T-helper 17 cell (primary cell): ENCODE results near the gene ACKR3. TPM values are rescaled to one million over a fixed set of nuclear protein-coding genes. Genes with fewer than 3 reads are reported as not detected.

Experiments used
- ATAC-seq: fragments of 150-1000 bp; cut with Tn5 transposase; 2 replicates; pipeline ENCODE4 v1.10.0; 2021; ENCODE audit warnings: mild to moderate bottlenecking, moderate library complexity
- DNase-seq, 3 donors: peaks; one replicate each; pipeline versions ENCODE4 v3.0.0 to v3.0.0-alpha.2; 2020 to 2021
- H3K9me3 ChIP-seq: one replicate; pipeline ENCODE4 v1.7.0; 2013; ENCODE audit warnings: low read length, mild to moderate bottlenecking; ENCODE audit not compliant: control insufficient read depth, poor library complexity, severe bottlenecking
- H3K27ac Mint-ChIP-seq: one replicate; pipeline ENCODE4 v1.8.0; 2022; ENCODE audit warnings: mild to moderate bottlenecking, moderate library complexity, mixed read lengths
- H3K27me3 Mint-ChIP-seq: one replicate; pipeline ENCODE4 v1.8.0; 2022; ENCODE audit warnings: mixed read lengths
- H3K36me3 Mint-ChIP-seq: one replicate; pipeline ENCODE4 v1.8.0; 2022; ENCODE audit warnings: low read depth, mixed read lengths
- H3K4me1 Mint-ChIP-seq: one replicate; pipeline ENCODE4 v1.8.0; 2022; ENCODE audit warnings: mild to moderate bottlenecking, mixed read lengths
- H3K4me3 Mint-ChIP-seq: one replicate; pipeline ENCODE4 v1.8.0; 2022; ENCODE audit warnings: mild to moderate bottlenecking, moderate library complexity, mixed read lengths
- total RNA-seq, 4 donors: library from RNA in 2 of 4; stranded (reverse) in 2 of 4; gene quantifications; one replicate each; pipeline ENCODE4 v1.2.3 and lab custom pipeline; 2022 to 2026

ACKR3 gene
- total RNA-seq, 2 donors from 2014 or later, result 1.3 to 2.3 TPM

DNA sequence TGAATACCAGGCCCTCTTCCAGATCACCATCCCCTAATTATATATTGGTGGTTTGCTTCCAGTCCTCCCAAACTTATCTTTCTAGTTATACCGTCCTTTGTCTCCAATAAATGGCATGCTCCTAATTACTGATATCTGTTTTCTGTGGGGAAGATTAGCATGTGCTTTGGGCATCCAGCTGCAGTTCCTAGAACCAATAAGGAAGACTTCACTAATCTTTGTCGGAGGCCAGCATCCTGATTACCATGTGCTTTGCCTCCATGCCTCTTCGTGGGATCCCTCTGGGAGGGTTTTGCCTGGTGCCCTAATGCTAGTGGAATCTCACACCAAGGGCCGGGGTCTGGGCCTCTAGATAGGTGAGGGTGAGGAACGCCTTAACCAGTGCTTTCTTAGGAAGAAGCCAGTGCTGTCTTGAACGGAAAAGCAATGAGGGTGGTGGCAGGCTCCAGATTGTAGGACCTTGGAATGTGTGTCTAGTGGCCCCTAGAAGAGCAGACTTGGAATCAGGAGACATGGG lies 47.7 kb downstream of the ACKR3 start:
- DNase-seq (no peak), ATAC-seq (no peak)
- no peak overlapping the region for H3K4me3 Mint-ChIP-seq
- H3K36me3 Mint-ChIP-seq, result no peaks in the 10 kb centered on the region
- H3K27me3 Mint-ChIP-seq, result peaks cover 62% of the 10 kb centered on the region
- H3K9me3 ChIP-seq, result no peaks in the 10 kb centered on the region
- H3K27ac Mint-ChIP-seq, result no peak overlapping the region
- H3K4me1 Mint-ChIP-seq, result peaks cover 14% of the 10 kb centered on the region

DNA sequence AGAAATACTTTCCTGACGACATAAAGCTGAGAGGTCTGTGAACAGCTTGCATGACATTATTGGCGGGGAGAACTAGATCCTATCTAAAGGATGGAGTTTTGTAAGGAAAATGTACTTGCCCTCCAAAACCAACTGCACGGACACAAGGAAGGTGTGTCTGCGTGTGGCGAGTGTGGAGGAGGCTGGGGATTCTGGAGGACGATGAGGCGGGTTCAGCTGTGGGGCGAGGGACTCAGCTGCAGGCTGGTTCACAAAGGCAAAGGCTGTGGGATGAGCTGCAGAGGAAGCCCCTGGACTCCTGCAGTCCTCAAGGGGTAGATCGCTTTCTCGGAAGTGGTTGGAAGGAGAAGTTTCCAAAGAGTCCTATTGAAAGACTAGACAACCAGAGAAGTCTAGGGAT lies 48.2 kb downstream of the ACKR3 start:
- no peaks in the 10 kb centered on the region for H3K9me3 ChIP-seq
- no peak for ATAC-seq
- no peak for DNase-seq
- Mint-ChIP-seq H3K4me3 (no peak overlapping the region), H3K4me1 (peaks cover 14% of the 10 kb centered on the region), H3K27me3 (peaks cover 62% of the 10 kb centered on the region), H3K36me3 (no peaks in the 10 kb centered on the region), H3K27ac (no peak overlapping the region)

DNA sequence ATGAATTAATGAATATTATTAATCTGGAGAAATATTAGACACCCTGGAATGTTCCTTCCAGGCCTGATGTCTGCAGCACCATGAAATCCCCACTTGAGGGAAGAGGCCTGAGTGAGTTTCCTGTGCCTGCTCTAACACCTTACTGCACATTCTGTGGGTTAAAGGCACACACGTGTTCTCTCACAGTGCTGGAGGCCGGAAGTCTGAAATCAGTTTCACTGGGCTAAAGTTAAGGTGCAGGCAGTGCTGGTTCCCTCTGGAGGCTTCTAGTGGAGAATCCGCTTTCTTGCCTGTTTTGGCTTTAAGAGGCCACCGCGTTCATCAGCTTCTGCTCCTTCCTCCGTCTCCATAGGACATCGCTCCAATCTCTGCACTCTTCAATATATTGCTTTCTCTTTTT lies 48.7 kb downstream of the ACKR3 start:
- H3K4me3 Mint-ChIP-seq, result no peak overlapping the region
- H3K9me3 ChIP-seq, result no peaks in the 10 kb centered on the region
- no peaks in the 10 kb centered on the region for H3K36me3 Mint-ChIP-seq
- peaks cover 14% of the 10 kb centered on the region for H3K4me1 Mint-ChIP-seq
- no peak overlapping the region for H3K27ac Mint-ChIP-seq
- peaks cover 62% of the 10 kb centered on the region for H3K27me3 Mint-ChIP-seq
- DNase-seq, result no peak
- ATAC-seq, result no peak

DNA sequence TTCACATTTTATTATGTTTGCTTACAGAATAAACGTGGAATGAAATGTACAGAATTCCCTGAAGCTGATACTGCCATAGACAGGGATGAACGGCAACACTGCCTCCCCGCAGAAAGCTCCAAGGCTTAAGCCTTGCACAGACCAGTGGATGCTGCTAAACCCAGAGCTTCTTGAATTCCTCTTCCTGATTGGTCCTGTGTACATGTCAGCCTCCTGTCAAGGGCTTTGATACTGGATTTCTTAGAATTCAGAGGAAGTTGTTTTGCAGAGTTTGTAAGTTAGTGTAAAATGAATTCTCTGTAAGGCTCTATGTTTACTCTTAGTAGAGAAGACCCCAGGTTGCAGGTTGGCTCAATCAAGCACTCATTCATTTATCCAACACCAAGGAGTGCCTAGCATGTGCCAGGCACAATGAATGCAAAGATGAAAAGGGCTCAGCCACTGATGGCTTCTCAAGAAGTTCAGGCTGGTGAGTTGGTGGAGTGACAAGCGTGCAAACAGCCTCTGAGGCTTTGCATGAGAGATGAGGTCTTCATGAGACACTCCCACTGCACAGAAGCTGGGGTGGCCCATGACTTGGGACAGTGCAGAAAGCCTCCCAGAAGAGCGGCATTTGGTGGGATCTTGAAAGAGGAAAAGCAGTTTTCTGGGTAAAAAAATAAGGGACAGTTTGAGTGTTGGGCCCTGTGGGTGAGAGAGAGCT lies 50.4 kb downstream of the ACKR3 start:
- ATAC-seq, result no peak
- no peak for DNase-seq
- no peaks in the 10 kb centered on the region for H3K36me3 Mint-ChIP-seq
- no peak overlapping the region for H3K4me3 Mint-ChIP-seq
- peaks cover 45% of the 10 kb centered on the region for H3K27me3 Mint-ChIP-seq
- H3K4me1 Mint-ChIP-seq, result peaks cover 14% of the 10 kb centered on the region
- H3K9me3 ChIP-seq, result no peaks in the 10 kb centered on the region
- peak overlapping the region; percentile 83 for H3K27ac Mint-ChIP-seq

DNA sequence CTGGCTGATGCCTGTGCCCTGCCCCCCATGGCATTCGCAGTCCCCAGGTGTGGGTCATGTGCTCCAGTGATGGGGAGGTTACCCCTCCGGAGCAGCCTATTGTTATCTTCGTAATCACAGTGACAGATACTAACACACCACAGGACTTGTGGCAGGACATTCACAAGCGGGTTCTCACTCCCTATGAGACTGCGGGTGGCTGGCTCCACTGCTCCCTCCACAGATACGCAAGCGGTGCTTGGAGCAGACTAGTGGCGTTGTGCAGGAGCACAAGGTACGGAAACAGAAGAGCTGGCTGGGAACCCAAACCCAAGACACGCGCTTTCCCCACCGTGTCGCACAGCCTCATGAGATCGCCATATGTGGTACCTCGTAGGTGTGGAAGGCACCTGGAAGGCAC lies 52.2 kb downstream of the ACKR3 start:
- Mint-ChIP-seq H3K4me3 (no peak overlapping the region), H3K27ac (no peak overlapping the region), H3K4me1 (peaks cover 14% of the 10 kb centered on the region), H3K27me3 (peaks cover 32% of the 10 kb centered on the region), H3K36me3 (no peaks in the 10 kb centered on the region)
- no peak for ATAC-seq
- DNase-seq, result no peak
- H3K9me3 ChIP-seq, result no peaks in the 10 kb centered on the region

DNA sequence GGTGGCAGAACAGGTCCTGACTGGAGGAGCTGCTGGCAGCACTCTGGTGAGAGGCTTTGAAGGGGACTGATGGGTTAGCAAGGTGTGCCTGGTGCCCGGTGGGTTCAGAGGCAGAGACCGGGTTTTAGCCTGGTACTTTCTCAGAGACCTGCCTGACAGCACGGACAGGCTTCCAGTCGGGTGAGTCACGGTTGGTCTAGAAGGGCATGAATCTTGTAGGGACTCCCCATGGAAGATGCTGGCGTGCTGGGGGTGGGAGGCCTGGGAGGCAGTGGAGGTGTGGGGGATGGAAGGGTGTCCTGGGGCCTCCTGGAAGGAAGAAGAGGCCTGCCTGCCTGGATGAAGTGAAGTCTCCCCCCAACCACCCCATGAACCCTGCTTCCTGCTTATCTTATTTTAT lies 52.6 kb downstream of the ACKR3 start:
- DNase-seq (no peak), ATAC-seq (no peak)
- Mint-ChIP-seq H3K27me3 (peaks cover 28% of the 10 kb centered on the region), H3K4me1 (peaks cover 14% of the 10 kb centered on the region), H3K4me3 (no peak overlapping the region), H3K36me3 (no peaks in the 10 kb centered on the region), H3K27ac (no peak overlapping the region)
- no peaks in the 10 kb centered on the region for H3K9me3 ChIP-seq

DNA sequence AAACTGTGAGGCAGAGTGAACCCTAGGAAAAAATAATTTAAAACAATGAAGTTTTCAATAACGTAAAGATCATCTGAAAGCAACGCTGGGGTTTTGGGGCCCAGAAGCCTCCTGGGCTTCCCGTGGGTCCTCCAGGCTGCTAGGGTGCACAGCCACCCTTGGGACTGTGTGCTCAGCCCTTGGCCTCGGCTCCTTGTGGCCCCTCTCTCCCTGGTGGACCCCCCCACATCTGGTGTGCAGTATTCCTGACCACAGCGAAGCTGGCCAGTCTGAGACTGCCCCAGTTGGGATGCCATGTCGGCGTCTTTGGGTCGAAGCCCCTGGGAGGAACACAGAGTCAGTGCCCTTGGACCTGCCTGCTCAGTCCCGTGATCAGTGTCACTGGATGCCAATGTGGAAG lies 53.0 kb downstream of the ACKR3 start:
- H3K9me3 ChIP-seq, result no peaks in the 10 kb centered on the region
- no peak for DNase-seq
- no peak for ATAC-seq
- Mint-ChIP-seq H3K4me3 (no peak overlapping the region), H3K36me3 (no peaks in the 10 kb centered on the region), H3K27ac (no peak overlapping the region), H3K27me3 (peaks cover 24% of the 10 kb centered on the region), H3K4me1 (peaks cover 14% of the 10 kb centered on the region)

DNA sequence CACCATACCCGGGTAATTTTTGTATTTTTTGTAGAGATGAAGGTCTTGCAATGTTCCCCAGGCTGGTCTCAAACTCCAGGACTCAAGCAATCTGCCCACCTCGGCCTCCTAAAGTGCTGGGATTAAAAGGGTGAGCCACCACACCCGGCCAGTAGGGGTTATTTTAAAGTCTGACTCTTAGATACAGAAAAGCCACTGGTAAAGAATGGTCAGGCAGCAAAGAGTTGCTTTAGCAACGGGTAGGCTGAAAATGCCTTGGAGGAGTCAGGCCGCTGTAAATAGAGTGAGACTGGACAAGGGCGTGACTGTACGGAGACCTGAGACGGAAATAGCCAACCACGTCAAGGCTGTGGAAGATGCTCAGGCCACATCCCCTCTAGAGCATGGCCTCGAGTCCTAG lies 54.2 kb downstream of the ACKR3 start:
- Mint-ChIP-seq H3K27ac (no peak overlapping the region), H3K4me1 (peaks cover 10% of the 10 kb centered on the region), H3K27me3 (peaks cover 16% of the 10 kb centered on the region), H3K36me3 (no peaks in the 10 kb centered on the region), H3K4me3 (no peak overlapping the region)
- no peaks in the 10 kb centered on the region for H3K9me3 ChIP-seq
- DNase-seq, result no peak
- no peak for ATAC-seq

DNA sequence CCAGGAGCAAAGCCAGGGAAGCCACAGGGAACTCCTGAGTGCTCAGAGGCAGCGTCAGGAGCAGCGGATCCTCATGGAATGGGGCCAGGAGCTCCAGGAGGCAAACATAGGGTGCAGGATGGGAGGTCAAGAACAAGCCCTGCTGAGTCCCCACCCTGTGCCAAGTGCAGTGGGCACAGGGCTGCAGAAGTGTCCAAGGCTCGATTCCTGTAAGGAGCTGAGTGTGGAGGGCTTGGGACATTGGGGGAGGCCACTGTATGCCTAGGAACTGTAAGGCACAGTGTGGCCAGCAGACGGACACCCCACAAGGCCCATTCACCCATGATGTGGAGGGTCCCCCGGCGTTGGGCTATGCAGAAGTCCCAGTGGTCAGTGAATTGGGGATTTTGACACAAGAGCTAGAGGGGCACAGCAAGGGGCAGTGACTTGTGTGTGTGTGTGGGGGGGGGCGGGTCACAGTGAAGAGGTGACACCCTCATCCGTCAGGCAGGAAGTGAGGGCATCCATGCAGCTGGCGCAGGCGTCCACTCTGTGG lies 55.6 kb downstream of the ACKR3 start:
- Mint-ChIP-seq H3K27ac (peak overlapping the region; percentile 8), H3K36me3 (no peaks in the 10 kb centered on the region), H3K4me1 (peaks cover 3% of the 10 kb centered on the region), H3K4me3 (no peak overlapping the region), H3K27me3 (peaks cover 5% of the 10 kb centered on the region)
- no peaks in the 10 kb centered on the region for H3K9me3 ChIP-seq
- DNase-seq (no peak), ATAC-seq (no peak)

DNA sequence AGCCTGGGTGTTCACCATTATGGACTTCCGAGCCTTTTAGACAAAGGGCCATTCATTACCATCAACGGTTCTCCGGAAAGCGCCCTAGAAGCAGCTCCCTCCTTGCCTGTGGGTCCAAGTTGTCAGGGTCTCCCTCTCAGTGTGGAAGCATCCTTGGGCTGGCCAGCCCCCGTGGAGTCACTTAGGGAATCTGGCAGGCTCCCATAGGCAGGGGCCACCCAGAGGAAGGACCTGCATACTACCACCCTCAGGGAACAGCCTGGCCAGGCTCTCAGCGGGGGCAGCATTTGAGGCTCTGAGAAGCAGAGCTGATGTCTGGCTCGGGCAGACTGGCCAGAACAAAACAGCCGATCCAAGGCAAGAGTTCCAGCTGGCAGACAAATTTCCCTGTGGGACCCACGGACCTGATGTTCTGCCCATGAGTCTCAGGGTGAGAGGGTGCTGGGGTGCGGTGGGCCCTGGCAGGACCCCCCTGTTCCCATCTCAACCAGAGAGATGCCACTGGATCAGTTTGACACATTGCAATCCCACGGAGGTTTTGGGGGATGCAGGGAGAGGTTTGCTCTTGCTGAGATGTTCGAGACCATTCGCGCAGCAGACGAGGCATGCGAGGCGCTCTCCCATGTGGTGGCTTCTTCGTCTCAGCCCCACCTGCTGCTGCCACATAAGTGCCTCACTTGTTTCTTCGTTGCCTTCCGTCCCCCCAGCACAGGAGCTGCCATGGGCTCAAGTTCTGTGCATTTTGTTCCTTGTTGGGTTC lies 56.9 kb downstream of the ACKR3 start:
- Mint-ChIP-seq H3K27me3 (peaks cover 3% of the 10 kb centered on the region), H3K4me3 (no peak overlapping the region), H3K4me1 (no peaks in the 10 kb centered on the region), H3K27ac (peak overlapping the region; percentile 8), H3K36me3 (no peaks in the 10 kb centered on the region)
- DNase-seq (no peak), ATAC-seq (no peak)
- no peaks in the 10 kb centered on the region for H3K9me3 ChIP-seq

DNA sequence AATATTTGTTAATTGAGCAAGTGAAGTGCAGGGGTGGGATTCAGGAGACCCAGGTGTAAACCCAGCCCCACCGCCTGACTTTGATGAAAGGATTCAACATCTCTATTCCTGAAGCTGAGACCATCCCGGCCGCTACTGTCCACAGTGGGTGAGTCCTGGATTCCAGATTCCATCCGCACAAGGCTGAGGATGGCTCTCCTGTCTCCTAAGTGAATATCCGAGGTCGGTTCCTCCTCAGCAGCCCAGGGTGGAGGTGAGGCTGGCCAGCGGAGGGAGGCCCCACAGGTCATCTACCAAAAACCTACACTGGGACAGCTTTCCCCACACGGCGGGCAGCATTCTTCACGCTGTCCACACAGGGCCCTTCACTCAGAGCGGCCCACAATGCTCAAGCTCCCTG lies 57.6 kb downstream of the ACKR3 start:
- DNase-seq, result no peak
- Mint-ChIP-seq H3K27me3 (peaks cover 10% of the 10 kb centered on the region), H3K27ac (no peak overlapping the region), H3K36me3 (no peaks in the 10 kb centered on the region), H3K4me3 (no peak overlapping the region), H3K4me1 (peaks cover under 1% of the 10 kb centered on the region)
- H3K9me3 ChIP-seq, result no peaks in the 10 kb centered on the region
- no peak for ATAC-seq

DNA sequence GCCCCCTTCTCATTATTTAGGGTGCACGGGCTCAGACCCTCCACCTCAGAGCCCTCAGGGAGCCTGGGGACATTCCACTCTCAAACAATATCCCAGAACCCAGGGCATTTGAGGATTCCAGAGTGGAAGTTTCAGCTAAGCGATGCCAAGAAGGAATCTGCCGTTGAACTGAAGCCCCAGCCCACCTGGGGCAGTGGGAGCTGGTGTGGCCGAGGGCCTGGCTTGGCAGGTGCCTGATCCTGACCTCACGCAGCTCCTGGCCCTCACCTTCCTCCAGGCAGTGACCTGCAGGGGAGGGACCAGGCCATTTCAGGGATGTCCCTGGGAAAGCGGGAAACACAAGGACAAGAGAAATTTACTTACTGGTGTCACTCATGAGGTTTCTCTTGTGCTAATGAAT lies 58.2 kb downstream of the ACKR3 start:
- no peaks in the 10 kb centered on the region for H3K9me3 ChIP-seq
- no peak for ATAC-seq
- Mint-ChIP-seq H3K27me3 (peaks cover 16% of the 10 kb centered on the region), H3K36me3 (no peaks in the 10 kb centered on the region), H3K4me1 (peaks cover 3% of the 10 kb centered on the region), H3K4me3 (no peak overlapping the region), H3K27ac (no peak overlapping the region)
- no peak for DNase-seq

DNA sequence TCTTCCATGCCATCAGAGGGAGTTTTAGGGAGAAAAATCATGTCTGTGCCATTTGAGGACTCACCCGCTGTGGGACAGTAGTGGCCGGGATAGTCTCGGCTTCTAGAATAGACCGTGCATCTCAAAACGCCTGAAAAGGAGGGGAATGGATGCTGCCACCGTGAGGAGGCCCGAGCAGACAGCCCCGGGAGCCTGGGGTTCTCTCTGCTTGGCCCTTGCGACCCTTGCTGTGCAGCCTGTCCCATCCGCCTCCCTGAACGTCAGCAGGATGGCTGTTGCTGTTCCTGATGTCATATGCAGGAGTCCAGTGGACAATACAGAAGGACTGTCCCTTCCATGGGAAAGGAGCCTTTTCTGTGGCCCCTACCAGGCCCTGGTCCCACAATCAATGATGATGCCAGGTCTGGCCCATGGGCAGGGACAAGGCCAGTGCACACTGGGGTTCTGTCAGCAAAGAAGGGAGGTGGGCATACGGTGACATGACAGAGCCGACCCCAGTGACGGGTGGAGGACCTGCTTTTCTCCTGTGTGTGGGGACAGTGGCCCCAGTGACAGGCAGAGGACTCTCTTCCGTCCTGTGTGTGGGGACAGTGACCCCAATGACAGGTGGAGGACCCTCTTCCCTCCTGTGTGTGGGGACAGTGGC lies 58.8 kb downstream of the ACKR3 start:
- no peaks in the 10 kb centered on the region for H3K9me3 ChIP-seq
- no peak for ATAC-seq
- no peak overlapping the region for H3K27ac Mint-ChIP-seq
- no peak overlapping the region for H3K4me3 Mint-ChIP-seq
- peaks cover 5% of the 10 kb centered on the region for H3K4me1 Mint-ChIP-seq
- H3K36me3 Mint-ChIP-seq, result no peaks in the 10 kb centered on the region
- peaks cover 22% of the 10 kb centered on the region for H3K27me3 Mint-ChIP-seq
- DNase-seq, result no peak
